GM18907 (cell line): ENCODE measurements around the gene ZNF740.

Source experiments
- ATAC-seq: cut with Tn5 transposase; IDR thresholded peaks from one replicate; pipeline ENCODE4 v1.9.1; 2021; ENCODE audit warnings: mild to moderate bottlenecking, moderate library complexity; ENCODE audit not compliant: unreplicated experiment

The ZNF740 gene

DNA sequence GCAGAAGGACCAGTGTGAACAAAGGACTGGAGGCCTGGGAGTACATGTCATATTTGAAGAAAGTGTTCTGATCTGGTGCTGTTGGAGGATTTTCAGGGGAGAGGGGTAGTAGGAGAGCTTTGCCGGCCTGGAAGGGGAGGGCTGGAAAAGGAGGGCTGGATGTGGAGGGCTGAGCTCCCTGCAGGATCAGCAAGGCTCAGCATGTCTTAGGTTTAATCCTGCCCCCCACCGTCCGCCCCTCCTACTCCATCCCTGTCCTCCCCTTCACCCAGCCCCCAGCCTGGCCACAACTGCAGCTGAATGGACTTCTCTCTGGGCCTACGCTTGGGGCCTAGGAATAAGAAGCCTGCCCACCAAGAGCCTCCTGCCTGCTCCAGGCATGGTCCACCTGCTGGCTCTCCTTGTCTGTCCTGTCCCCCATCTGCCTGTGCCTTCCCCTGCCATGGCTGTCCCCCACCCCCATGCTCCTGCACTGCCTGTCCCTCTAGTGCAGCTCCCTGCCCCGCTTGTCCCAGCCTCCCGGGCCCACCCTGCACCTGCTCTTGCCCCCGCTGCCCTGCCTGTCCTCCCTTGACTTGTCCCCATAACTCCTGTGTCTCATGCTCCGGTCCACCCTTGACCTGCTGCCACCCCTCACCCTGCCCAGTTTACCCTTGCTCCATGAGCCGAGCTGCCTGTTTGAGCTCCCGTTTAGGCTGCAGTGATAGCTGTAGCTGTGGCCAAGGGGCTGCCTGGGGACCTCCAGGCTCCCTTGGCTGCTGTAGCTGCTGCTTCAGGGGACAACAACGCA is 61.3 kb downstream of the ZNF740 start:
- ATAC-seq = no peak

DNA sequence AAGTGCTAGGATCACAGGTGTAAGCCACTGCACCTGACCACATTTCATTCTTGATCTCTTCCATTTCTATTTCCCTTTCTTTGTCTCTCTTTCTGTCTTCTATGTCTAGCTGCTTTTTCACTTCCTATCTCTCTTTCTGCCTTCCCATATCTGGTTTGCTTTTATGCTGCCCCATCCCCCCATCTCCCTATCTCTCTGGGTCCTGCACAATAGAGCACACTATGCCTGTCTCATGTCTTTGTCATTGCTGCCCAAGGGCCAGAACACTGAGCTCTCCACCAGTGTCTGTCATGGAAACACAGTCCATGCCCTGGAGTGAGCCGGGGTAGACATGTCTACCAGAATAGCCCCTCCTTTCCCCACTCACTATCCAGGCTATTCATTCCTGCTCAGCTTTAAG is 63.8 kb downstream of the ZNF740 start:
- ATAC-seq = no peak
